Activated CD8-positive, alpha-beta memory T cell treated with anti-CD3 and anti-CD28 coated beads, Interleukin-2, amount 50 U/mL, for 24 hours (primary cell): ENCODE measurements around the gene LIMS4.
"Not testable (repeated sequence)": the region's sequence is repeated elsewhere in the genome, so short reads cannot be mapped to it uniquely, and the experiment has no call there.

ENCODE experiments used
- DNase-seq: peaks from one replicate; pipeline ENCODE4 v3.0.0-alpha.2; 2020; ENCODE audit errors: extremely low read depth

The LIMS4 gene

GRCh38 chr2:110450951-110451350 is 21.7 kb downstream of the LIMS4 start:
- DNase-seq: not testable (repeated sequence)

- not testable (repeated sequence) for DNase-seq
Observed at GRCh38 chr2:110449127-110449947, 23.3 kb downstream of the LIMS4 start.

- DNase-seq: not testable (repeated sequence)
Observed at GRCh38 chr2:110446644-110447043, 26.0 kb downstream of the LIMS4 start.

- not testable (repeated sequence) for DNase-seq
Observed at GRCh38 chr2:110443305-110444005, 29.2 kb downstream of the LIMS4 start.

DNA sequence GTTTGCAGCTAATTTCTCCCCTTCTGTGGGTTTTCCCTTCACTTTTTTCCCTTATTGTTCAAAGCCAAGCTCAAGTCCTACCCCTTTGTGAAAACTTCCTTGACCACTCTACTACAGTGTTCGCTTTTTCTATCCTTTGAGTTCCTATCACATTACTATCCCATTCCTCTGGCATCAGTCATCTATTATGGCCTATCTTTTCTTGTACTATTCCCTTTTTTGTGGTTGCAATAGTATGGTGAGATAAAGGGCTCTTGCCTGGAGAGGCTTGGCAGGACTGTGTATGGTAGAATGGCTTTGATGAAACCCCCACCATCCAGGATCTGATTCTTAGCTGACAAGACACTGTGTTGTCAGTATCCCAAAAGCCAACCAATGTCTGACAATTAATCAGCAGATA is 30.7 kb downstream of the LIMS4 start:
- DNase-seq: not testable (repeated sequence)

GRCh38 chr2:110434565-110434964 is 38.1 kb downstream of the LIMS4 start:
- DNase-seq: not testable (repeated sequence)

- not testable (repeated sequence) for DNase-seq
Observed at GRCh38 chr2:110425725-110426124, 46.9 kb downstream of the LIMS4 start.

DNA sequence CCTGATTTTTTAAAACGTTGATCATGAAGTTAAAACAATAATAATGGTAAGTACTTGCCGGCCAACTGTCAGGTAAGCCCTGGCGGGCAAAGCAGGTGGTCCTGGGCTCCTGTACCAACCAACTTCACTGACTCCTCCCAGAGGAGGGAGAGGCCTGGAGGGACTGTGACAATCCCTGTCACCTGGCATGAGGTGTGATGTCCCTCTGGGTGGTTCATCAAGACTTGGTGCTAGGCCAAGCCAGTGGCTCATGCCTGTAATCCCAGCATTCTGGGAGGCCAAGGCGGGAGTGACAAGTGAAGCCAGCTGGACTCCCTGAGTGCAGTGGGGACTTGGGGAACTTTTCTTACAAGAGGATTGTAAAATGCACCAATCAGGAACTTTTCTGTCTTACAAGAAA is 48.2 kb downstream of the LIMS4 start:
- not testable (repeated sequence) for DNase-seq

- DNase-seq: not testable (repeated sequence)
Observed at GRCh38 chr2:110423574-110423962, 49.0 kb downstream of the LIMS4 start.

DNA sequence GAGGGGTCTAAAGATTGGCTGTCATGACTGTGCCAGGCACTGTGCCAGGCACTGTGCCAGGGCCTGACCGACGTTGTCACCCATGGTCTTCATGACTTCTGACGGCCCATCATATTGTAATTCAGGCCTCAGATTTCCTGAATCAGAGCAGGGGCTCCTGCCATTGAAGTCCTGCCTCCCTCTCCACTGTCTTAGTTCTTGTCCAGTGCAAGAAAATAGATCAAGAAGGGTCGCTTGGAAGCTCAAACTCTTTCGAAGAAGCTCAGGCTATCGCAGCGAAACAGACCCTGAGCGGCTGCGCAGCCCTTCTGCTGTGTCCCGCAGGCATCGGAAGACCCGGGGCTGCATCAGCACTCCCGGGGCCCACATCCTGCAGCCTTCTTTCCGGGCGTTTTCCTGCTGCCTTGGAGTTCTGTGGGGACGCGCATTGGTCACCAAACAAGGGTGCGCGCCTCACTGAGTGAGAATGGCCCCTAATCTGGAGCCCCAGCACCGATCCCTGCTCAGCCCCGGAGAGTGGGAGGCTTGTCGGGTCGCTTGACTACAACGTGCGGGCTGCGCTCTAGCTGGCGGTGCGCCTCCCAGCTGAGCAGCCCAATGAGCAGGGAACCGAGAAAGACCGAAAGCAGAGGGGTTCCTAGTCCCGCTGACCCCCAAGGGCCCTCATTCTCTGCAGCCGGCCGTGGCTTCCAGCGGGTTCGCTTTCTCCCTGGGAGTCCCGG is 49.6 kb downstream of the LIMS4 start:
- not testable (repeated sequence) for DNase-seq

- not testable (repeated sequence) for DNase-seq
Observed at GRCh38 chr2:110420641-110421354, 51.8 kb downstream of the LIMS4 start.

GRCh38 chr2:110407142-110407541 is 65.5 kb downstream of the LIMS4 start:
- DNase-seq: not testable (repeated sequence)

GRCh38 chr2:110404988-110405387 is 67.6 kb downstream of the LIMS4 start:
- DNase-seq: not testable (repeated sequence)

DNA sequence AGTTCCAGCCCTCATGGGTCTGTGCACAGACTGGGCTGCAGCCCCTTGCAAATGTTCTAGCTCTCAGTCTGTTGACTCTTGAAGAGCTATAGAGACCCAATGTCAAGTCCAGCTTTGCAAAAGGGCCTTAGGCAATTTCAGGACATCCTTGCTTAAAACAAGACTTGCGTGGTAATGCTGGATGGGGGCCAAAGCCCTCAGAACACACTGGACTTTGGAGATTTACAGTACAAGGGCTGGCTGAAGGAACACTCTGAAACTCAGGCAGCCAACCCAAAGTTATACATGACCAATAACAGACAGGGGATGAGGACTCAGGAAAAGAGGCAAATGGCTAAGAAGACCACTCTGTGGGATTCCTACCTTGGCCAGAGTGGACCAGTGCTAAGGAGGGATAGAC is 68.4 kb downstream of the LIMS4 start:
- not testable (repeated sequence) for DNase-seq

DNA sequence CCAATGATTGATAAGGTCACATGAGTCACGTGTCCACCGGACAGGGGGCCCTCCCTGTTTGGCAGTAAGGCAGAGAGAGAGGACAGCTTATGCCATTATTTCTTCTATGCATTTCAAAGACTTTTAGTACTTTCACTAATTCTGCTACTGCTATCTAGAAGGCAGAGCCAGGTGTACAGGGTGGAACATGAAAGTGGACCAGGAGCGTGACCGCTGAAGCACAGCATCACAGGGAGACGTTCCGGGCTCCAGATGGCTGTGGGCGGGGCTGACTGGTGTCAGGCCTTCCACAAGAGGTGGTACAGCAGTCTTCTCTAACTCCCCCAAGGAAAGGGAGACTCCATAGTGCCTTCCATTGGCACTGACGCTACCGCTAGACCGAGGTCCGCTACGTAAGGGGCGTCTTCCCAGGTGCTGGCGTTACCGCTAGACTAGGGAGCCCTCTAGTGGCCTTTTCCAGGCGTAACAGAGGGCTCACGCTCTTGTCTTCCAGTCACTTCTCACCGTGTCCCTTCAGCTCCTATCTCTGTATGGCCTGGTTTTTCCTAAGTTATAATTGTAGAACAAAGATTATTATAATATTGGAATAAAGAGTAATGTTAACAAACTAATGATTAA is 71.5 kb downstream of the LIMS4 start:
- DNase-seq: not testable (repeated sequence)

DNA sequence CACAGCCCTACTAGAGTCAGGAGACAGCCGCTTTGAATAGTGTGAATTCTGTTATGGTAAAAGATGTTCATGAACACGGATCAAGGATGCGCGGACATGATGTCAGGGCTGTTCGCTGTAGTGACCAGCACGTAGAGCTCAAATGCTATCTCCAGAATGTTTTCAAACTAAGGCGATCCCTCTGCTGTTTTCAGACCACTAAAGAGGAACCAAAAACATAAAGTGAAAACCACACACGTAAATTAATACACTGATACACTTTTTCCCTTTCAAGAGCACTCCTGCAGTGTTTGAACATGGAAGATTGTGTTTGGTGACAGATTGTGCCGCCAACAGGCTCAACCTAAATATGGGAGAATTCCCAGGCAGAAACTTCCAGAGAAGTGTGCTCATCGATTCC is 73.2 kb downstream of the LIMS4 start:
- DNase-seq: not testable (repeated sequence)

GRCh38 chr2:110395990-110396389 is 76.6 kb downstream of the LIMS4 start:
- not testable (repeated sequence) for DNase-seq
